ENCODE data around the gene KIF21A. TPM values are rescaled to one million over a fixed set of nuclear protein-coding genes. Genes with fewer than 3 reads are reported as not detected.

KIF21A gene
- total RNA-seq, 1 experiment from 2014 or later: 29.1 TPM

- POLR2A ChIA-PET: no interaction called here
- no TSS peak for BruUV-seq (replicated peaks)
- no peaks in the 10 kb centered on the region for H3K9me3 ChIP-seq (ENCODE audit: control insufficient read depth in 1 of 2, insufficient read depth in 1 of 2, low read depth in 1 of 2, low read length in 2 of 2)
Observed at GRCh38 chr12:39459027-39459434, 16.1 kb upstream of the KIF21A start.

More at GRCh38 chr12:39459027-39459434, 16.1 kb upstream of the KIF21A start:
- Histone ChIP-seq H2AFZ (ENCODE audit: low read depth, low read length, poor library complexity, severe bottlenecking) (no peak overlapping the region), H3K9ac (ENCODE audit: low read length) (no peak overlapping the region), H4K20me1 (ENCODE audit: insufficient read depth) (no peaks in the 10 kb centered on the region), H3K4me3 (replicated peaks in 1 of 2; ENCODE audit: low read depth in 1 of 2, low read length in 2 of 2) (no peak overlapping the region), H3K27me3 (ENCODE audit: insufficient read depth, low read length) (no peaks in the 10 kb centered on the region), H3K27ac (ENCODE audit: low read depth, low read length) (no peak overlapping the region), H3K9me2 (ENCODE audit: insufficient read depth) (no peaks in the 10 kb centered on the region), H3K79me2 (ENCODE audit: insufficient read depth, low read length) (no peaks in the 10 kb centered on the region), H3K36me3 (ENCODE audit: control insufficient read depth in 1 of 2, insufficient read depth in 2 of 2, low read length in 2 of 2) (no peaks in the 10 kb centered on the region), H3K4me1 (ENCODE audit: control insufficient read depth in 1 of 2, insufficient read depth in 2 of 2, low read length in 2 of 2) (no peaks in the 10 kb centered on the region), H3K4me2 (ENCODE audit: low read length) (no peak overlapping the region)
- intact Hi-C loops (cut with micrococcal nuclease): no loop called here
- TF ChIP-seq SIN3A (IDR thresholded peaks at IDR 0.05; ENCODE audit: low read depth): no peak
- no peak for TF ChIP-seq RAD21 (IDR thresholded peaks at IDR 0.05; ENCODE audit: low read depth)
- TF ChIP-seq TCF7L2 (IDR thresholded peaks at IDR 0.05; ENCODE audit: borderline replicate concordance, extremely low read depth, insufficient read depth, insufficient read length): no peak
- TF ChIP-seq, protein P1, sequence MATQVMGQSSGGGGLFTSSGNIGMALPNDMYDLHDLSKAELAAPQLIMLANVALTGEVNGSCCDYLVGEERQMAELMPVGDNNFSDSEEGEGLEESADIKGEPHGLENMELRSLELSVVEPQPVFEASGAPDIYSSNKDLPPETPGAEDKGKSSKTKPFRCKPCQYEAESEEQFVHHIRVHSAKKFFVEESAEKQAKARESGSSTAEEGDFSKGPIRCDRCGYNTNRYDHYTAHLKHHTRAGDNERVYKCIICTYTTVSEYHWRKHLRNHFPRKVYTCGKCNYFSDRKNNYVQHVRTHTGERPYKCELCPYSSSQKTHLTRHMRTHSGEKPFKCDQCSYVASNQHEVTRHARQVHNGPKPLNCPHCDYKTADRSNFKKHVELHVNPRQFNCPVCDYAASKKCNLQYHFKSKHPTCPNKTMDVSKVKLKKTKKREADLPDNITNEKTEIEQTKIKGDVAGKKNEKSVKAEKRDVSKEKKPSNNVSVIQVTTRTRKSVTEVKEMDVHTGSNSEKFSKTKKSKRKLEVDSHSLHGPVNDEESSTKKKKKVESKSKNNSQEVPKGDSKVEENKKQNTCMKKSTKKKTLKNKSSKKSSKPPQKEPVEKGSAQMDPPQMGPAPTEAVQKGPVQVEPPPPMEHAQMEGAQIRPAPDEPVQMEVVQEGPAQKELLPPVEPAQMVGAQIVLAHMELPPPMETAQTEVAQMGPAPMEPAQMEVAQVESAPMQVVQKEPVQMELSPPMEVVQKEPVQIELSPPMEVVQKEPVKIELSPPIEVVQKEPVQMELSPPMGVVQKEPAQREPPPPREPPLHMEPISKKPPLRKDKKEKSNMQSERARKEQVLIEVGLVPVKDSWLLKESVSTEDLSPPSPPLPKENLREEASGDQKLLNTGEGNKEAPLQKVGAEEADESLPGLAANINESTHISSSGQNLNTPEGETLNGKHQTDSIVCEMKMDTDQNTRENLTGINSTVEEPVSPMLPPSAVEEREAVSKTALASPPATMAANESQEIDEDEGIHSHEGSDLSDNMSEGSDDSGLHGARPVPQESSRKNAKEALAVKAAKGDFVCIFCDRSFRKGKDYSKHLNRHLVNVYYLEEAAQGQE (IDR thresholded peaks at IDR 0.05; ENCODE audit: low read depth): no peak
- no peak for TF ChIP-seq ATF3 (IDR thresholded peaks at IDR 0.05)
- no peak for ATAC-seq
- ChIA-PET RAD21 (ENCODE audit: low non-redundant PET in 1 of 2, low total read pairs in 2 of 2, uncharacterized antibody in 2 of 2, unreplicated experiment in 2 of 2) (no interaction called here), CTCF (no interaction called here)
- no peak for DNase-seq (ENCODE audit: low read depth, low spot score)

Measured in HCT116 (cell line).